GM08714 (cell line): ENCODE measurements around the gene DYRK1A.

ENCODE experiments used
- H3K4me3 ChIP-seq: fragments of 200-500 bp; sonication (Bioruptor generic); 2 replicates; pipeline ENCODE4 v1.5.1; 2014; ENCODE audit warnings: mild to moderate bottlenecking, low read length, inconsistent platforms
- ZNF274 ChIP-seq: IDR thresholded peaks from 2 replicates; pipeline ENCODE4 v1.6.1; 2012; ENCODE audit warnings: mild to moderate bottlenecking, low read depth, low read length

Gene DYRK1A

DNA sequence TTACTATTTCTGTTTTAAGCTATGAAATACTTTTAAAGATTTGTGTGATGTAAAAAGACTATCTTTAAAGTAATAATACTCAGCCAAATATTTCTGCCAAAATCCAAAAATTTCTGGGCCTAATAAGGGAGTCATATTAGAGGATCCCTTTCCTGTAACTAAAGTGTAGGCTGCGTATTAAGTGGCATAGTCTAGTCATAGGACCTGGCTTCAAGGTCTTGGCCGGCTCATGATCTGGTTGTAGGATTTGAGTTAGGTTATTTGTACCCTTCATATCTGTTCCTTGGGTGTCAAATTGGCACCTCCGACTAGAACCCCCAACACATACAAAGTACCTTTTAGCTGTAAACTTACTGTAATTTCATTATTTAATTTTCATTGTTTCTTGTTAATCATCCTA is 107.8 kb downstream of the DYRK1A start:
- no peak for TF ChIP-seq ZNF274

DNA sequence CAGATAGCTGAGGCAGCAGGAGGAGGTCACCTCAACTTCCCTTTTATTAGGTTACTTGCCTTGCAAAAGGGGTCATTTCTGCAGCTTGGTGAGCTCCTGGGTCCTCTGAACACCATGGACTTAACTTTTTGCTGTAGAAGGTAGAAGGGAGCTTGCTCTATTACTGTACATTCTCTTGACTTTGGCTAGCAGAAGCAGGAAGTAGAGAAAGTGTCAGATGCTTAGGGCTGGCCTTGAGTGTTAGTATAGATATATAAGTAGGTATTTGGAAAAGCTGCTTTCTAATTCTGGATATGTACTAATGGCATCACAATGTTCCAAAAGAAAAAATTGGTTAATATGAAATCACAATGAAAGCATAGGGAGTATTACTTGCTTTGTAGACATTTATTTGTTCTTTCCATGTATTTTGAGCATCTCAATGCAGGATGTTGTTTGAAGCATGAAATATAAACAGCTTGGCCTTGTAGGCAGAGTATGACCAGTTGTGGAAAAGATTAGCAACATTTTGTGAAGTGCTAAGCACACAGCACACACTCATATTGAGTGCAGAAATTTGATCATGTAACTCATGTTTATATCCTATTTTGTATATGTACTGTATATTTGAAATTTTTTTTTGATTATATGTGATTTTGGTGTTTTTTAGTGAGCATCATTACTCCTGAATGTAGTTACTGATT is 108.8 kb downstream of the DYRK1A start:
- no peak overlapping the region for H3K4me3 ChIP-seq
- no peak for TF ChIP-seq ZNF274

More for the DNA sequence above, 107.8 kb downstream of the DYRK1A start:
- no peak overlapping the region for H3K4me3 ChIP-seq

DNA sequence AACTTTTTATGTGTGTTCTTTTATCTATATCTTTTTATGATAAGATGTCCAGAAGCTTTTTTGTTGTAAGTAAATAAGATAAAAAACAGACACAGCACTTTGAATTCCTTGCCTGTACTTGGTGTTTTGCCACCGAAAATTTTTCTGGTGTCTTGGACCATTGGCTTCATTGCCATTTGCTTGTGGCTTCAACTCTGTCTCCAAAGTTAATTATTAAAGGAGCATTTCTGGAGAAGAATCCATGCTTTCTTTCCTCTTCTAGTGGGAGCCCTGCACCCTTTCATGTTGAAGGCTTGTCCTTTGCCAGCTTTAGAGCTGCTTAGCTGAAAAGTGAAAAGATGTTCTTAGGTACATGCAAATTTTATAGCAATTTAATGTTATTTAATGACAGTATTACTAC is 112.2 kb downstream of the DYRK1A start:
- no peak for TF ChIP-seq ZNF274
- H3K4me3 ChIP-seq: no peak overlapping the region

DNA sequence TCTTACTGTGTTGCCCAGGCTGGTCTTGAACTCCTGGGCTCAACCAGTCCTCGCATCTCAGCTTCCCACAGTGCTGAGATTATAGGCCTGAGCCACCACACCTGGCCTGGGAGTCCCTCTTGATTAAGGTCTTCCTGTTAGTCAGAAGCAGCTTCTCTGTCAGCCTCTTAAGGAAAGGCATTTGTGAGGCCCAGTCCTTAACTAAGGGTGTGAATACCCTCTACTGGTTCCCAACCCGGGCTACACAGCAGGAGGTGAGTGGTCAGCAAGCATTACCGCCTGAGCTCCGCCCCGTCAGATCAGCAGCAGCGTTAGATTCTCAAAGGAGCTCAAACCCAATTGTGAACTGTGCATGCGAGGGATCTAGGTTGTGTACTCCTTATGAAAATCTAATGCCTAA is 117.2 kb downstream of the DYRK1A start:
- TF ChIP-seq ZNF274: no peak
- H3K4me3 ChIP-seq: no peak overlapping the region

DNA sequence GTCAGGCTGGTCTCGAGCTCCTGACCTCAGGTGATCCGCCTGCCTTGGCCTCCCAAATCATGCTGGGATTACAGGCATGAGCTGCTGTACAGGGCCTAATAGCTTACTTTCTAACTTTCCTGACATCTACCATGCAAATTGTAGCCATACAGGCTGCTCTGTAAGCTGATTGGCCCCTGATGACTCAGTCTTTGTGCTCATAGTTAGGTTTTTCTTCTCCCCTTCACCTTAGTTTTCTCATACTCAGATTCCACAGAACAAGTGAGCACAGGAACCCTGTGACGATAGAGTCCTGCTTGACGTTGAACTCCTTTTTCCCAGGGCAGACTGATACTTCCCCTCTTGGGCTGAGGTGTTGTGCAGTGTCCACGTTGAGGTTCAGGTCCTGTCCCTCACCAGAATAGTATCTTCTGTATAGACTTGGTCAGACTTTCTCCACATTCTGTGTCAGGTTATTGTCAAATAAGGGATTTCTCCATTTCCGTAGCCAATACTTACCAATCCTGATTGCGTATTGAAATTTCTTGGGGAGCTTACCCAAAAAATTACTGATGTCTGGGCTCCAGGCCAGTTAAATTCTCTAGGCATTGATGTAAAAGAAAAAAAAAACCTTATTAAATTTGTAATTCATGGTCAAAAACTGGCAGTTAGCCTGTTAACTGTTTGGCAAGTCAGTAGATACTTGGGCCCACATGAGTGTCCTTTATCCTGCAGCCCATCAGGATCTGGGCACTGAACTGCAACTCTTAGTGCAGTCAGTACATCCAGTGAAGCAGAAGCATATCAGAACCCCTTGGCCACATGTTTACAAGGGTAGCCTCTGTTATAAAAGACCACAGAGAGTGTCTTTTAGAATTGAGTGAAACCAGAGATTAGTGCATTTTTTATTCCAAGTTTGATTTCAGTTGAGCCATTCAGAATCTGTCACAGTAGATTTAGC is 118.2 kb downstream of the DYRK1A start:
- TF ChIP-seq ZNF274: no peak

DNA sequence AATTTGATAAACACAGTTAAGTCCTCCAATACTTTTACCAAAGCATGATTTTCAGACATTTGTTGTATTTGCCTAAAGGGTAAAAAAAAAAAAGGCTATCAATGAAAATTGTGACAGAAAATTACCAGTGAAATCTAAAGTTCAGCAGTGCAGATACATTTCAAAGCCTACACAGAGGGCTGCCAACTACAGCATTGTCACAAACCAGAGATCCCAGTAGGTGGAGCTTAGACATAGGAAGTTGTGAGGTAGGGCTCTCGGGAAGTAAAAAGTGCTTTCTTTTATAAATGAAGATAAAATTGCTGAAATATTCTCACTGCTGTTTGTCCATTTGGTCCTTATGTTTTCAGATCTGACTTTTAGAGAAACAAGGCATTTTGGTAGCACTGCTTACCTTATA is 123.0 kb downstream of the DYRK1A start:
- no peak for TF ChIP-seq ZNF274
- H3K4me3 ChIP-seq: no peak overlapping the region

More for the DNA sequence above, 118.2 kb downstream of the DYRK1A start:
- no peak overlapping the region for H3K4me3 ChIP-seq

DNA sequence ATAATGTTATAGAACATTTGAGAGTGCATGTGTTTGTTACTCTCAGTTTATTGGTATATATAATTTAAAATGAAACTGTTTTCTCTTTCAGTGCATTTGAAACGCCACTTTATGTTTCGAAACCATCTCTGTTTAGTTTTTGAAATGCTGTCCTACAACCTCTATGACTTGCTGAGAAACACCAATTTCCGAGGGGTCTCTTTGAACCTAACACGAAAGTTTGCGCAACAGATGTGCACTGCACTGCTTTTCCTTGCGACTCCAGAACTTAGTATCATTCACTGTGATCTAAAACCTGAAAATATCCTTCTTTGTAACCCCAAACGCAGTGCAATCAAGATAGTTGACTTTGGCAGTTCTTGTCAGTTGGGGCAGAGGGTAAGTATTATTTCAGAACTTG is 123.5 kb downstream of the DYRK1A start:
- H3K4me3 ChIP-seq: no peak overlapping the region
- no peak for TF ChIP-seq ZNF274

DNA sequence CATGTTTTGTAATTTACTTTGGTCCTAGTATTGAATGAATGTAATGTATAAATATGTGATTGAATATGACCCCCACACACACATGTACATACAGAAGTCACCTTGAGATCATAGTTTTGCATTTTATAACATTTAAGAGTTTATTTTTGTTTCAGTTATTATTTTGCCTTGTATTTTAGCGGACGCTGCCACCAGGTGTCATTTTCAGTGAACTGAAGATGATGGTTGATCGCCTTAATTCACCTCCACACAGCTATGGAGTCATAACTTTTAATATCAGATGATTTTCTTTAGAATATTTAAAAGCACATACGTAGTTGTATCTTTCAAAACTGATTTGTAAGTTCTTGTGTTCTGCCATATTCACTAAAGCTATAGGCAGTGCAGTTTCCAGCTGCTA is 130.4 kb downstream of the DYRK1A start:
- TF ChIP-seq ZNF274: no peak
- H3K4me3 ChIP-seq: no peak overlapping the region

DNA sequence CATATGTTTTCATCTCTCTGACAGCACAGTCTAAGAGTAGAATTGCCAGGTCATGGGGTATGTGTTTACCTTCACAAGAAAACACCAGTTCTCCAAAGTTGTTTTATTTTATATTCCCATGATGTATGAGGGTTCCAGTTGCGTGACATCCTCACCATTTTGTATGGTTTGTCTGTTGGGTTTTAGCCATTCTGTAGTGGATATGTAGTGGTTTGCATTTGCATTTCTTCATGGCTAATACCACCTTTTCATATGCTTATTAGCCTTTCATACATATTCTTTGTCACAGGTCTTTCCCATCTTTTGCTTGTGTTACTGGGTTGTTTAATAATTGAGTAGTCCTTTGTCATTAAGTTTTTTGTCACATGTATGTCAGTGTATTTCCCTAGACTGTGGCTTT is 132.1 kb downstream of the DYRK1A start:
- H3K4me3 ChIP-seq: no peak overlapping the region
- no peak for TF ChIP-seq ZNF274

DNA sequence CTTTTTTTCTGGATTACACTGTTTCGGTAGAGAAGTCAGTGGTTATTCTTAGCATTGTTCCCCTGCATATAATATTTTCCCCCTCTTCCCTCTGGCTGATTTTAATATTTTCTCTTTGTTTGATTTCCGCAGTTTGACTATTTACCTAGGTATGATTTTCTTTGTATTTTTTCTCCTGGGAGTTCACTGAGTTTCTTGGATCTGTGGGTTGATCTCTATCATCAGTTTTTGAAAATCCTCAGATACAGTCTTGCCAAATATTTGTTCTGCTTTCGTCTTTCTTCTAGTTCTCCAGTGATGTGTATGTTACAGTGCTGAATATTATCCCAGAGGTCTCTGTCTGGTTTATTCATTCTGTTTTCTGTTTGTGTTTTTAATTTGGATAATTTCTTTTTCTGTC is 136.4 kb downstream of the DYRK1A start:
- TF ChIP-seq ZNF274: no peak
- no peak overlapping the region for H3K4me3 ChIP-seq

DNA sequence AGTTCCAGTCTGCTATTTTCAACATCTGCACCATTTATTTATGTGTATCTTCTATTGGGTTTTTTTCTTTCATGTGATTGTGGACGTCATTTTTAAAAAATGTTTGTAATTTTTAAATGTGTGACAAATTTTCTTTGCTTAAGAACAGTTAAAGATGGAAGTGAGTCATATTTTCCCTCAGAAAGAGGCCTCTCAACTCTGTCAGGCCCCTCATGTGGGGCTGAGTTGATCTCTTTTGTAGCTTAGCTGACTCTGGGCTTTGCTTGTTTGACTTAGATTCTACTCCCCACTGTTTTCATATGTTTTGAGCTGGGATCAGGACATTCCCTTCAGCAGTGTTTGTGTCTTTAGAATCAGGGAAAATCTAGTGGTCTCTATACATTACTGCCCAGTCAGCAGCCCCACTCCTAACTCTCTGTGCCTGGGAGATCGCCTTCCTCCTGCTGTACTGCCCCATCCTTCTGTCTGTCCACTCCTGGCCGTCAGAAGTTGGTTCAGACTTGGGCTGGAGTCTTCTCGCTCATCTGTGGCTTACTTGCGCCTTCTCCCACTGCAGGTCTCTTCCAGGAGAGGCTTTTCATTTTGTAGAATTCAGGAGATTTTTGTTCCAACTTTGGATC is 137.4 kb downstream of the DYRK1A start:
- TF ChIP-seq ZNF274: no peak
- no peak overlapping the region for H3K4me3 ChIP-seq

DNA sequence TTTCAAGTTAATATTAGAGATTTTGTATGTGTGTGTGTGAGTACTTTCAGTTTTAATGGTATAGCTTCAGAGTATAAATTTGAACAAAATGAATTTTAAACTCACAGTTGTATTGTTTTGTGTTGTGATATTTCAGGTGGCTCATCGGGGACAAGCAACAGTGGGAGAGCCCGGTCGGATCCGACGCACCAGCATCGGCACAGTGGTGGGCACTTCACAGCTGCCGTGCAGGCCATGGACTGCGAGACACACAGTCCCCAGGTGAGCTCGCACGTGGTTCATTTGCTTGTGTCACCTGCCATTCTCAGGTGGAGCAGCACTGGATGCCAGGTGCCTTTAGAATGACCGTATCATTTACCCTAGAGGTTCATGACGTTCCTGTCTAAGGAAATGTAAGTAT is 139.4 kb downstream of the DYRK1A start:
- H3K4me3 ChIP-seq: no peak overlapping the region
- no peak for TF ChIP-seq ZNF274

DNA sequence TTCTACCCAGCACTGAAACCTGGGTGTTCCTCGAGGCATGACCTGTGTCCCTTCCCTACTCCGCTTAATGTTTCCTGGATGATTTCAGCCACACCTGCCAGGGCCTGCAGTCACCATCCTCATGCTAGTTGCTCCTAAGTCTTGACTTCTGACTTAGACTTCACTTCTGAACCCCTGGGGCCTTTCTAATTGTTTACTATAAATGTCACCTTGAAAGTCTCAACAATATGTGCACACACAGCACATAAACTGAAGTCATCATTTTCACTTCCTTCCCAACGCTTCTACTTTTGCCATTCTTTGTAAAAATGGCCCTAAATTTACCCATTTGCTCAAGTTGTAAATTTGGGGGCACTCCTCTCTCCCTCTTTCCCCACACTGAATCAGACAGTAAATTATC is 141.1 kb downstream of the DYRK1A start:
- no peak for TF ChIP-seq ZNF274
- H3K4me3 ChIP-seq: no peak overlapping the region

DNA sequence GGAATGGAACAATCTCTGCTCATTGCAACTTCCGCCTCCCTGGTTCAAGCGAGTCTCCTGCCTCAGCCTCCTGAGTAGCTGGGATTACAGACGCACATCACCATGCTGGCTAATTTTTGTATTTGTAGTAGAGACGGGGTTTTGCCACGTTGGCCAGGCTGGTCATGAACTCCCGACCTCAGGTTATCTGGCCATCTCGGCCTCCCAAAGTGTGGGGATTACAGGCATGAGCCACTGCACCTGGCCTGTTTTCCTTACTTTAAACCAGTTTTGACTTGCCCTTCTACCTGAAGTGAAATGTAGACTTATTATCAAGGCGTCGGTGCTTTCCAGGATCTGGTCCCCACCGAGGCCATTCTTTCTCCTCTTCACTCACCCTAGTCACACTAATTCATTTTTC is 141.8 kb downstream of the DYRK1A start:
- TF ChIP-seq ZNF274: no peak
- no peak overlapping the region for H3K4me3 ChIP-seq

DNA sequence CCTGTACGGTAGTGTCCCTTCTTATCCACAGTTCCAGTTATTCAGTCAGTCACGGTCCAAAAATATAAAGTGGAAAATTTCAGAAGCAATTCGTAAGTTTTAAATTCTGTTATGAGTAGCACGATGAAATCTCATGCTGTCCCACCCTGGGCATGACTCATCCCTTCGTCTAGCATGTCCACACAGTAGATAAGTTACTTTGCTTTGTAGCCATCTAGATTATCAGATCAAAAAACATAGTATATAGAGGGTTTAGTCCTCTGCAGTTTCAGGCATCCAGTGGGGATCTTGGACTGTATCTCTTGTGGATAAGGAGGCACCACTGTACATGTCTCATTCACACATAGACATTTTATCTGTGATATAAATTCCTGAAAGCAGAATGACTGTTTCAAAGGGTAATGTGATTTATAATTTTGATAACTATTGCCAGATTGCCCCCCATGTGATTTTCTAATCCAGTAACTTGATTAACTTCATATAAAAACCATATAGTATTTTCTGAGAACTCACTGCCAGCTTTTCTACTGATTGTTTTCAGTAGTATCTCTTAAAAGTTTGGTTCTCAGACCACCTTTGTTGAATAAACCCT is 143.3 kb downstream of the DYRK1A start:
- H3K4me3 ChIP-seq: no peak overlapping the region
- TF ChIP-seq ZNF274: no peak
